ENCODE data around the gene AHRR. TPM values are rescaled to one million over a fixed set of nuclear protein-coding genes. Genes with fewer than 3 reads are reported as not detected.
A peak's percentile ranks its signal among the peaks of the same experiment; 100 is the strongest.

Gene AHRR
- total RNA-seq, 1 experiment from 2014 or later: 2.2 TPM

GRCh38 chr5:447501-447900 is 126.0 kb downstream of the AHRR start:
- Histone ChIP-seq H3K9me3 (ENCODE audit: control insufficient read depth, low read depth, low read length) (no peaks in the 10 kb centered on the region), H2AK5ac (ENCODE audit: insufficient read length, low read length) (no peak overlapping the region), H3K27me3 (ENCODE audit: insufficient read depth, low read length) (no peaks in the 10 kb centered on the region), H3K79me1 (ENCODE audit: insufficient read depth, low read depth, low read length, poor library complexity, severe bottlenecking) (peaks cover 10% of the 10 kb centered on the region), H2AFZ (ENCODE audit: low read length) (no peak overlapping the region), H3K9ac (ENCODE audit: extremely low read depth, insufficient read length, low read length) (no peak overlapping the region), H3K27ac (ENCODE audit: insufficient read length, low read depth, low read length) (no peak overlapping the region), H3K4me1 (ENCODE audit: insufficient read depth, low read length) (no peaks in the 10 kb centered on the region), H3K23ac (ENCODE audit: insufficient read length, low read depth, low read length) (no peak overlapping the region), H3K23me2 (ENCODE audit: insufficient read length, low read depth, low read length, poor library complexity, severe bottlenecking) (peaks cover 8% of the 10 kb centered on the region), H2BK120ac (ENCODE audit: low read depth, low read length, poor library complexity, severe bottlenecking) (no peak overlapping the region), H3K4me2 (ENCODE audit: insufficient read depth, insufficient read length, low read length) (no peak overlapping the region), H2BK15ac (ENCODE audit: low read depth, low read length) (no peak overlapping the region), H4K91ac (ENCODE audit: insufficient read length, low read depth, low read length) (no peak overlapping the region), H3K79me2 (ENCODE audit: insufficient read depth, low read length) (peaks cover 6% of the 10 kb centered on the region; the same call in 1 of the 2 replicates), H3K14ac (ENCODE audit: insufficient read depth, low read length) (no peak overlapping the region), H4K8ac (replicated peaks; ENCODE audit: insufficient read length, low read depth, low read length) (no peak overlapping the region), H2BK12ac (ENCODE audit: insufficient read length, low read depth, low read length) (no peak overlapping the region), H3K56ac (ENCODE audit: insufficient read length, low read depth, low read length) (no peak overlapping the region), H2BK20ac (ENCODE audit: low read depth, low read length, poor library complexity, severe bottlenecking) (no peak overlapping the region), H4K5ac (ENCODE audit: insufficient read length, low read depth, low read length) (no peak overlapping the region), H2BK5ac (ENCODE audit: insufficient read length, low read length) (no peak overlapping the region), H3T11ph (ENCODE audit: low read length) (no peak overlapping the region), H3K4ac (ENCODE audit: low read depth, low read length) (no peak overlapping the region), H3K18ac (ENCODE audit: insufficient read length, low read depth, low read length) (no peak overlapping the region), H4K20me1 (ENCODE audit: control insufficient read depth, insufficient read depth, insufficient read length) (no peaks in the 10 kb centered on the region)
- DNase-seq: peak; percentile 17
- no CpG with 5 or more reads among the region's 21 CpGs for WGBS (ENCODE audit: extremely low coverage, insufficient read length, low lambda C conversion rate)
- H3K9me3 Mint-ChIP-seq: peaks cover 10 to 14% of the 10 kb centered on the region in 2 experiments
- TF ChIP-seq, protein P1, sequence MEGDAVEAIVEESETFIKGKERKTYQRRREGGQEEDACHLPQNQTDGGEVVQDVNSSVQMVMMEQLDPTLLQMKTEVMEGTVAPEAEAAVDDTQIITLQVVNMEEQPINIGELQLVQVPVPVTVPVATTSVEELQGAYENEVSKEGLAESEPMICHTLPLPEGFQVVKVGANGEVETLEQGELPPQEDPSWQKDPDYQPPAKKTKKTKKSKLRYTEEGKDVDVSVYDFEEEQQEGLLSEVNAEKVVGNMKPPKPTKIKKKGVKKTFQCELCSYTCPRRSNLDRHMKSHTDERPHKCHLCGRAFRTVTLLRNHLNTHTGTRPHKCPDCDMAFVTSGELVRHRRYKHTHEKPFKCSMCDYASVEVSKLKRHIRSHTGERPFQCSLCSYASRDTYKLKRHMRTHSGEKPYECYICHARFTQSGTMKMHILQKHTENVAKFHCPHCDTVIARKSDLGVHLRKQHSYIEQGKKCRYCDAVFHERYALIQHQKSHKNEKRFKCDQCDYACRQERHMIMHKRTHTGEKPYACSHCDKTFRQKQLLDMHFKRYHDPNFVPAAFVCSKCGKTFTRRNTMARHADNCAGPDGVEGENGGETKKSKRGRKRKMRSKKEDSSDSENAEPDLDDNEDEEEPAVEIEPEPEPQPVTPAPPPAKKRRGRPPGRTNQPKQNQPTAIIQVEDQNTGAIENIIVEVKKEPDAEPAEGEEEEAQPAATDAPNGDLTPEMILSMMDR (conservative IDR thresholded peaks at IDR 0.05): no peak
- no peak overlapping the region; a peak in 1 of 7 replicates for H3K27ac Mint-ChIP-seq
- peaks cover 51 to 63% (median 63%) of the 10 kb centered on the region in 3 experiments for H3K36me3 Mint-ChIP-seq (ENCODE audit: insufficient read depth in 1 of 3, low read depth in 3 of 3)
- H3K27me3 Mint-ChIP-seq (ENCODE audit: low read depth): no peaks in the 10 kb centered on the region
- H3K4me1 Mint-ChIP-seq: peaks cover 8 to 9% of the 10 kb centered on the region in 2 experiments; a peak in 3 of 4 replicates
- H3K4me3 Mint-ChIP-seq: no peak overlapping the region
